HG03460 (cell line): Measurements from ENCODE around the gene TXNDC11.

ENCODE experiments used
- ATAC-seq: cut with Tn5 transposase; IDR thresholded peaks from one replicate; pipeline ENCODE4 v1.9.1; 2021; ENCODE audit not compliant: unreplicated experiment

Gene TXNDC11

DNA sequence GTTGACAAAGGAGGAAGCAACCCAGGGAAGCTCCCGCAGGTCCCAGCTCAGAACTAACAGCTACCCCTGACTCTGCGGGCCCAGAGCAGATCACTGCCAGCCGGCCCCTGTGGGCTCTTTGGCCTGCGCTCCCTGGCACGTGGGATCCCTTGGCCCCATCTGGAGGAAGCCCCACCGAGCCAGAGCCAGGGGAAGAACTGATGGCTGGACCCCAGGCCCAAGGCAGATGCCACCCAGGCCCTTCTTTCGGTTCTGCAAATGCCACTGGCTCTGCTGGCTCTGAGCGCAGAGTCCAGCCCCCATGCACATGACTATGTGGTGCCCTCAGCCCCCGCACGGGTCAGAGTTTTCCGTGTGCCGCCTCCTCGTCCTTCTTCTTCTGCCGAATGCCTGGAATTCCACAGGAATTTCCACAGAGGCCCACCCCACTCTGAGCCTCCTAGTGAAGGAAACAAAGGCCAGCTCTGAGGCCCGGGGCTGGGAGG is 110.2 kb downstream of the TXNDC11 start:
- no peak for ATAC-seq

DNA sequence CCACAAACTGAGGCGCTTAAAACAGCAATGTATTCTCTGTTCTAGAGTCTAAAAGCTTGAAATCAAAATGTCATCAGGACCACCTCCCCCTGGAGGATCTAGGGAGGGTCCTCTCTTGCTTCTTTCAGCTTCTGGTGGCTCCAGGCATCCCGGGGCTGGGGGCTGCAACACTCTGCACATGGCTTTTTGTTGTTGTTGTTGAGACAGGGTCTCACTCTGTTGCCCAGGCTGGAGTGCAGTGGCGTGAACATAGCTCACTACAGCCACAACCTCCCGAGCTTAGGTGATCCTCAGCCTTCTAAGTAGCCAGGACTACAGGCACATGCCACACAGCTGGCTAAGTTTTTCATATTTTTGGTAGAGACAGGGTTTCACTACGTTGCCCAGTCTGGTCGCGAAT is 111.4 kb downstream of the TXNDC11 start:
- ATAC-seq: no peak

DNA sequence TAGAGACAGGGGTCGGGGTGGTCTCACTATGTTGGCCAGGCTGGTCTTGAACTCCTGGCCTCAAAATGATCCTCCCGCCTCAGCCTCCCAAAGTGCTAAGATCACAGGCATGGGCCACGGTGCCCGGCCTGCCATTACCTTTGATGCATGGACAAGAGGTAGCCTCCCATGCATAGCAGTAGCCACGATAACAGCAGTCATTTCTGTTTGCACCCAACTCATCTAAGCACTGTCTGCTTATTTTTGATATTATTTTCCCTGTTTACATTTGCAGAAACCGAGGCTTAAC is 111.9 kb downstream of the TXNDC11 start:
- no peak for ATAC-seq

DNA sequence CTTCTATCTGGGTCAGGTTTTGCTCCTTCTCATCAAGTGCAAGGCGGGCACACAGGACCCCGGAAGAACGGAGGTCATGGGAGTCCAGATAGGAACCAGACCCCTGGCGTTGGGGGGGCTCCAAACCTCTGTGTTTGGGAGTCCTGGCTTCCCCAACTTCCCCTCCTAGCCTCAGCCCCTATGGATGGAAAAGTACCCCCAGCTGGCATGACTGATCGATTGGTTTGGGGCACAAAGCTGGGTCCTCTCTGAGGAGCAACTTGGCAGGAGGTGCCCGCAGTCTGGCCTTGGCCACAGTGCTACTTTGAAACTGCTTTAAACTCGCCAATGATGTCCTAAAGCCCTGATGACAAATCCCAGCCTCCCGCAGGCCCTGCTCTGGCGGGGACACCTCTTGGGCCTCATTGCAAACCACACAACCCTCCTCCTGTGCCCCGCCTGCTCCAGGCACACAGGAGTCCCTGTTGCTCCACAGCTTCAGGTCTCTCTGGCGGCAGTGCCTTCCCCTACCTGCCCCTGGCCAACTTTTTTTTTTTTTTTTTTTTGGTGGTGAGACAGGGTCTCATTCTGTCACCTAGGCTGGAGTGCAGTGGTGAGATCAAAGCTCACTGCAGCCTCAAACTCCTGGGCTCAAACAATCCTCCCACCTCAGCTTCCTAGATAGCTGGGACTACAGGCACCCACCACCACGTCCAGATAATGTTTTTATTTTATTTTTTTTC is 112.5 kb downstream of the TXNDC11 start:
- ATAC-seq: no peak
